ENCODE data around the gene PEAK3. TPM values are rescaled to one million over a fixed set of nuclear protein-coding genes. Genes with fewer than 3 reads are reported as not detected.

The PEAK3 gene
- total RNA-seq, 8 experiments from 2014 or later = 0.15 to 1.3 (median 0.52) TPM

DNA sequence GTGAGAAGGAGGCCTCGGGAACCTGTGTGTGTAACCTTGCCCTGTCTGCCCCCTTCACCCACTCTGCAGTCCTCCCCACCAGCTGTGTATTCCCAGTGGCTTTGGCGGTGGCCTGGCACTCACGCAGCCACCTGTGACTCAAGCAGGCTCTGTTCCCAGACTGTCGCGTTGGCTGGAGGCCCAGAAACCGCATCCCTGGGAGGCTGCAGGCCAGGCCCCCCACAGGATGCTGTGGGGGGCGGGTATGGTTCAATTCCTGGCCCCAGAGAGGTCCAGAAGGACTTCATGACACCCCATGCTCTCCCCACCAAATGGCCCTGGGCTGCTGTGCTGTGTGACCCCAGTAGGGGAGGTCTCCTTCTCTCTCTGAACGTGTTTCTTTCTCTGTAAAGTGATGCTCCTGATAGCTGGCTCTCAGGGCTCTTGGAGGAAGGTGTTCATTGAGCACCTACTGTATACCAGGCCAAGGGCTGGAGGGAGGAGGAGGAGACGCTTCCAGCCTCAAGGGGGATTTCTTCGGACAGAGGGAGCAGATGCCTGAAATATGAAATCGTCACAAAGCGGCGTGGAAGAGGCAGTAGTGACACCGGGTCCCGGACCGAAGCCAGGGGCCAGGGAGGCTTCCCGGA lies 27.9 kb upstream of the PEAK3 start:
- peaks cover 0 to 7% of the 10 kb centered on the region in 2 donors for H3K4me1 ChIP-seq (replicated peaks in 1 of 2)
- in situ Hi-C loops (cut with MboI; ENCODE audit: low pct_unique_long_range_greater_than_20kb in 2 of 9, low sequenced_read_pairs in 9 of 9, unreplicated experiment in 9 of 9) = no loop called here
- WGBS, 10 experiments = 17 to 100% (median 58%) methylated on average over 1 to 8 of the region's 17 CpGs; no CpG with 5 or more reads in 2 of the 10 experiments
- H3K27ac ChIP-seq = no peak overlapping the region
- peak in 3 of 8 experiments; percentile 17 to 72 (median 60) for ATAC-seq (replicated peaks in 6 of 8)
- no peak overlapping the region for H3K4me3 ChIP-seq

DNA sequence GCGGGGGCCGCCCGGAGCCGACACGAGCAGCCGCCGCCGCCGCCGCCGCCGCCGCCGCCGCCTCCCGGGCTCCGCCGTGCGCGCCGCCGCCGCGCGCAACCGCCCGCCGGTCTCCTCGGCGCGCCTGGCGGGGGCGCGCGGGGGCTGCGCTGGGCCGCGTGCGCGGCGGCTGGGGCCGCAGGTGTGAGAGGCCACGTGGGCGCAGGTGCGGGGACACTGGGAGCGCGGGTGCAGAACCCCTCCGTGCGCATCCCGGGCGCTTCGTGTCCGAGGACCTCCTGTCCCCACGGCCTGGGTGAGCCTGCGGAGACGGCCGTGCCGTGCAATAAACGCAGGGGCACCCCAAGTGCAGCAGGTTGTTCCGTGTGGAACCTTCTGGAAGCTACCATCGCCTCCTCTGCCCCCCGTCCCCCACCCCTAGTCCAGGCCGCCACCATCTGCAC lies 26.2 kb upstream of the PEAK3 start, which contains the start of gene LINGO3:
Gene LINGO3 (minus strand): TSS at position 41 of the 443 bp plus-strand sequence. CDS start 16,378 bp downstream, outside the sequence.
- in situ Hi-C loops (cut with MboI; ENCODE audit: low pct_unique_long_range_greater_than_20kb in 2 of 9, low sequenced_read_pairs in 9 of 9, unreplicated experiment in 9 of 9) = no loop called here
- Histone ChIP-seq H3K27ac (no peak within 1 kb of the TSS), H3K4me3 (peak within 1 kb of the TSS; percentile 20 to 29 (median 23))

GRCh38 chr19:2307518-2308012 lies 25.6 kb upstream of the PEAK3 start:
- WGBS, 10 experiments = no CpG with 5 or more reads among the region's 33 CpGs
- Histone ChIP-seq H3K4me1 (replicated peaks in 1 of 2) (peaks cover 6 to 13% of the 10 kb centered on the region in 2 donors), H3K27ac (no peak overlapping the region), H3K4me3 (peak overlapping the region; percentile 9 to 29 (median 22))
- peak in 1 of 8 experiments; percentile 3 for ATAC-seq (replicated peaks in 6 of 8)
- in situ Hi-C loops (cut with MboI; ENCODE audit: low pct_unique_long_range_greater_than_20kb in 2 of 9, low sequenced_read_pairs in 9 of 9, unreplicated experiment in 9 of 9) = no loop called here

More for the DNA sequence above, 26.2 kb upstream of the PEAK3 start, which contains the start of gene LINGO3:
- peak in 7 of 8 experiments; percentile 22 to 69 (median 49) for ATAC-seq (replicated peaks in 6 of 8)
- WGBS, 10 experiments = 6 to 40% methylated on average over 2 to 7 of the region's 63 CpGs; no CpG with 5 or more reads in 8 of the 10 experiments
- H3K4me1 ChIP-seq (replicated peaks in 1 of 2) = peaks cover under 1 to 7% of the 10 kb centered on the region in 2 donors

- Histone ChIP-seq H3K4me1 (replicated peaks in 1 of 2) (peaks cover 9 to 16% of the 10 kb centered on the region in 2 donors), H3K27ac (no peak overlapping the region), H3K4me3 (no peak overlapping the region)
- 40 to 71% (median 64%) methylated on average over 1 to 12 of the region's 17 CpGs; no CpG with 5 or more reads in 7 of the 10 experiments for WGBS, 10 experiments
- in situ Hi-C loops (cut with MboI; ENCODE audit: low pct_unique_long_range_greater_than_20kb in 2 of 9, low sequenced_read_pairs in 9 of 9, unreplicated experiment in 9 of 9) = no loop called here
- ATAC-seq (replicated peaks in 6 of 8) = no peak
Measured at GRCh38 chr19:2306971-2307370, 25.0 kb upstream of the PEAK3 start.

DNA sequence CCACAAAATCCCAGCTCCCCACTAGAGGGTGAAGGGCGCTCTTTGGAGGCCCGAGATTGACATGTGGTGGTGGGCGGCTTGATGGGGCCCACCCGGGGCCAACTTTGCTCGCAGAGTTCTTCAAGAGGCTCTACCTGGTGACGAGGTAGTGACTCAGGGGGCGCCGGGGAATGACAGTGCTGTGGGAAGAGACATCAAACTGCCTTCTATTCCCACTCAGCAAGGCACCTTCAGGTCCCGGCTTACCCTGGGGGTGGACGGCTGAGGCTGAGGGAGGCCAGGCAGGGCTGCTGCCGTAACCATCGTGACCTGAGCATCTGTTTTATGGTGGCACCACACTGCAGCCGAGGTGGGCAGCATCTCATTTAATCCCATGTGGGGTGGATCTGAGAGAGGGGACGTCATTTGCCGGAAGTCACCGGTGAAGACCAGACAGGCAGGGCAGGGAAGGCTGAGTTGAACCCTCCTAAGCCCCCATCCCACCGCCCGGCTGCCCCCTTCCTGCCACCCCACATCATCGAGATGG lies 24.4 kb upstream of the PEAK3 start:
- H3K27ac ChIP-seq = no peak overlapping the region
- in situ Hi-C loops (cut with MboI; ENCODE audit: low pct_unique_long_range_greater_than_20kb in 2 of 9, low sequenced_read_pairs in 9 of 9, unreplicated experiment in 9 of 9) = no loop called here
- 61 to 80% (median 75%) methylated on average over 1 to 7 of the region's 19 CpGs; no CpG with 5 or more reads in 5 of the 10 experiments for WGBS, 10 experiments
- no peak overlapping the region for H3K4me3 ChIP-seq
- no peak for ATAC-seq (replicated peaks in 6 of 8)
- peaks cover 9 to 16% of the 10 kb centered on the region in 2 donors for H3K4me1 ChIP-seq (replicated peaks in 1 of 2)

- Histone ChIP-seq H3K4me1 (replicated peaks in 1 of 2) (peaks cover 9 to 16% of the 10 kb centered on the region in 2 donors), H3K27ac (no peak overlapping the region), H3K4me3 (no peak overlapping the region)
- in situ Hi-C loops (cut with MboI; ENCODE audit: low pct_unique_long_range_greater_than_20kb in 2 of 9, low sequenced_read_pairs in 9 of 9, unreplicated experiment in 9 of 9) = no loop called here
- 17 to 80% (median 60%) methylated on average over 1 to 7 of the region's 19 CpGs; no CpG with 5 or more reads in 3 of the 10 experiments for WGBS, 10 experiments
- ATAC-seq (replicated peaks in 6 of 8) = no peak
Measured at GRCh38 chr19:2305452-2306280, 23.7 kb upstream of the PEAK3 start.

- no peak overlapping the region for H3K4me3 ChIP-seq
- in situ Hi-C loops (cut with MboI; ENCODE audit: low pct_unique_long_range_greater_than_20kb in 2 of 9, low sequenced_read_pairs in 9 of 9, unreplicated experiment in 9 of 9) = no loop called here
- ATAC-seq (replicated peaks in 6 of 8) = no peak
- peaks cover 9 to 13% of the 10 kb centered on the region in 2 donors for H3K4me1 ChIP-seq (replicated peaks in 1 of 2)
- WGBS, 10 experiments = 40 to 73% methylated on average over 1 to 2 of the region's 26 CpGs; no CpG with 5 or more reads in 8 of the 10 experiments
- no peak overlapping the region for H3K27ac ChIP-seq
Measured at GRCh38 chr19:2303211-2303798, 21.3 kb upstream of the PEAK3 start.

DNA sequence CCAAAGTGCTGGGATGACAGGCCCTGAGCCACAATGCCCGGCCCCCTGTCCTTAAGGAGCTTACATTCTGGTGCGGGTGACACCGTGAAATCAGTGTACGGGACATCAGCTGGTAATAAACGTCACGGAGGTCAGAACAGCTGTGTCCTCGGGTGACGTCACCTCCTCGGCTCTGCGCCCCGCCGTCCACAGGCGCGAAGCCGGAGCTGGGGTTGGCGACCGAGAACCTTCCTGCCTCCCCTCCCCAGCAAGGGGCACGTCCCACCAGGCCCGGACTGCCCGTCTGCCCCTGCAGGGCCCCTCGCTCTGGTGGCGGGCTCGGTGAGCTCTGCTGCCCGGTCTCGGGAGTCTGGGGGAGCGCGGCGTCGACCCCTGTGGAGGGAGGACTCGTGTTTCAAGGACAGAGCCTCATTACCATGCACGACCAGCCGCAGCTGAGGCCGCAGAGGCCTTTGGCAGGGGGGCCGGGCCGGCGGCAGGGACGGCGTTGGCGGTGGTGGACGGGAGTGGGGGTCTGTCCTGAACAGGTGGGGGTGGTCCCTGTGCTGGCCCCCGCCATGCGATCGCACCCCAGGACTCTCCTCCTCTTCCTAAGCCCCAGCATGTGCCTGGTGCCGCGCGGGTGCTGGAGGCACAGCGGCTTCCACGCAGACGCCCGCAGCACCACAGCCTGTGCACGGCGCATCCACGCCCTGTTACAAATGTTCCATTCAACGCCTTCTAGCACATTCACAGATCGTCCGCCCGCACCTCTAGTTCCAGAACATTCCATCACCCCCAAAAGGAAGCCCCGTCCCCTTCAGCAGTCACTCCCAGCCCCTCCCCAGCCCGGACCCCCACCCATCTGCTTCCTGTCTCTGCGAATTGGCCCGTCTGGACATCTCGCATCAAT lies 20.6 kb upstream of the PEAK3 start:
- Histone ChIP-seq H3K4me1 (replicated peaks in 1 of 2) (peaks cover 8 to 9% of the 10 kb centered on the region in 2 donors), H3K27ac (peak overlapping the region; percentile 10 to 18), H3K4me3 (no peak overlapping the region)
- in situ Hi-C loops (cut with MboI; ENCODE audit: low pct_unique_long_range_greater_than_20kb in 2 of 9, low sequenced_read_pairs in 9 of 9, unreplicated experiment in 9 of 9) = no loop called here
- WGBS, 10 experiments = 0 to 80% (median 23%) methylated on average over 1 to 4 of the region's 62 CpGs; no CpG with 5 or more reads in 6 of the 10 experiments
- peak in 7 of 8 experiments; percentile 35 to 78 (median 72) for ATAC-seq (replicated peaks in 6 of 8)

DNA sequence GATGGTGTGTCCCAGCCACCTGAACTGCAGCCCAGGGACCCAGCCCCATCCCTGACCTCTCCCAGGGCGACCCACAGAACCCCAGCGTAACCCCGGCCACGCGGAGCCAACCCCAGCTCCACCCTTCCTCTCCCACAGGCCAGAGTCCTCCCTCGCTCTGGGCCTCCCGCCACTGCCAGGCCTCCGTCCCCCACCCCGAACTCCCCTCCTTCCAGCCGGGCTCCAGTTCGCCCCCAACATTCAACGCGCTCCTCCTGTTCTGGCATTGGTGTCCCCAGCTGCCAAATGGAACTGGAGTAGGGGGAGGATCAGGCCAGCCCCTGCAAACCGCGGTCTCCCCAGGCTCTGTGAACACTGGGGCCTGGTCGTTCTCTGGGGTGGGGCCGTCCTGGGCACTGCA lies 18.6 kb upstream of the PEAK3 start:
- Histone ChIP-seq H3K4me3 (no peak overlapping the region), H3K4me1 (replicated peaks in 1 of 2) (peaks cover 11 to 12% of the 10 kb centered on the region in 2 donors), H3K27ac (no peak overlapping the region)
- ATAC-seq (replicated peaks in 6 of 8) = no peak
- in situ Hi-C loops (cut with MboI; ENCODE audit: low pct_unique_long_range_greater_than_20kb in 2 of 9, low sequenced_read_pairs in 9 of 9, unreplicated experiment in 9 of 9) = no loop called here
- WGBS, 10 experiments = 57 to 80% methylated on average over 1 to 3 of the region's 17 CpGs; no CpG with 5 or more reads in 8 of the 10 experiments

- in situ Hi-C loops (cut with MboI; ENCODE audit: low pct_unique_long_range_greater_than_20kb in 2 of 9, low sequenced_read_pairs in 9 of 9, unreplicated experiment in 9 of 9) = loop anchor here in 2 of 9 experiments (25.0 kb wide), 1 partner anchor 91 kb away; no protein-coding TSS in a partner anchor
- no peak for ATAC-seq (replicated peaks in 6 of 8)
Measured at GRCh38 chr19:2296141-2296540, 14.2 kb upstream of the PEAK3 start.

DNA sequence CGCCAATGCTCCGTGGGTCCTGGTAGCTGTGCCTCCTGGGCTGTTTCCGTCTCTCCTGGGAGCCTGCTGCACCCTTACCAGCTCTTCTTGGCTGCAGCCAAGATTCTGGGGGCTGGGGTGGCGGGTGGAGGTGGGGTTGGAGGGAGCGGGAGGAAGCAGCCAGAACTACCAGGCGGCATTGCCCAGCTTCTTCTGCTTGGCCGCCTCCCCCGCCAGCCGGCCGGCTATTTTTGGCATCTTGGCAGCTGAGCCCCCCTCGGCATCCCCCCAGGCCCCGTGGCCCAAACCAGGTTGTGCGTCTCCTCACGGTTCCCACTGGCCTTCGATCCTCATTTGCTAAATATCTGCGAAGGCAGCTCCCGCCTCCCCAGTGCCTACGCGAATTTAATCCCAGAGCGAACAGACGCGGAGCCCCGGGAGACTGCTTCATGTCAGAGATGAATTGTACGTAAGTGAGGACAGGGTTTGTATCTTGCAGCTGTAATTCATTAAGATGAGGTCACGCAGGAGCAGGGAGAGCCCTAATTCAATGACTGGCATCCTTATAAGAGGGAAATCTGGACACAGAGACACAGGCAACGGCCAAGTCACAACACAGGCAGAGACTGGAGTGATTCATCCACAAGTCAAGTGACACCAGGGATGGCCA lies 12.8 kb upstream of the PEAK3 start:
- Histone ChIP-seq H3K27ac (peak overlapping the region in 1 of 2 donors; percentile 28), H3K4me3 (no peak overlapping the region), H3K4me1 (replicated peaks in 1 of 2) (peaks cover 23 to 29% of the 10 kb centered on the region in 2 donors)
- WGBS, 10 experiments = 0 to 40% (median 0%) methylated on average over 1 to 8 of the region's 26 CpGs; no CpG with 5 or more reads in 4 of the 10 experiments
- in situ Hi-C loops (cut with MboI; ENCODE audit: low pct_unique_long_range_greater_than_20kb in 2 of 9, low sequenced_read_pairs in 9 of 9, unreplicated experiment in 9 of 9) = loop anchor here in 2 of 9 experiments (25.0 kb wide), 1 partner anchor 92 kb away; no protein-coding TSS in a partner anchor
- peak; percentile 69 to 83 (median 78) for ATAC-seq (replicated peaks in 6 of 8)

More at GRCh38 chr19:2296141-2296540, 14.2 kb upstream of the PEAK3 start:
- H3K27ac ChIP-seq = no peak overlapping the region
- WGBS, 10 experiments = 72 to 100% (median 83%) methylated on average over 1 to 6 of the region's 16 CpGs; no CpG with 5 or more reads in 5 of the 10 experiments
- peaks cover 13 to 17% of the 10 kb centered on the region in 2 donors for H3K4me1 ChIP-seq (replicated peaks in 1 of 2)
- H3K4me3 ChIP-seq = no peak overlapping the region

Data from motor neuron (in vitro differentiated cells).